ENCODE results near the gene TSPAN9.

TSPAN9 gene

DNA sequence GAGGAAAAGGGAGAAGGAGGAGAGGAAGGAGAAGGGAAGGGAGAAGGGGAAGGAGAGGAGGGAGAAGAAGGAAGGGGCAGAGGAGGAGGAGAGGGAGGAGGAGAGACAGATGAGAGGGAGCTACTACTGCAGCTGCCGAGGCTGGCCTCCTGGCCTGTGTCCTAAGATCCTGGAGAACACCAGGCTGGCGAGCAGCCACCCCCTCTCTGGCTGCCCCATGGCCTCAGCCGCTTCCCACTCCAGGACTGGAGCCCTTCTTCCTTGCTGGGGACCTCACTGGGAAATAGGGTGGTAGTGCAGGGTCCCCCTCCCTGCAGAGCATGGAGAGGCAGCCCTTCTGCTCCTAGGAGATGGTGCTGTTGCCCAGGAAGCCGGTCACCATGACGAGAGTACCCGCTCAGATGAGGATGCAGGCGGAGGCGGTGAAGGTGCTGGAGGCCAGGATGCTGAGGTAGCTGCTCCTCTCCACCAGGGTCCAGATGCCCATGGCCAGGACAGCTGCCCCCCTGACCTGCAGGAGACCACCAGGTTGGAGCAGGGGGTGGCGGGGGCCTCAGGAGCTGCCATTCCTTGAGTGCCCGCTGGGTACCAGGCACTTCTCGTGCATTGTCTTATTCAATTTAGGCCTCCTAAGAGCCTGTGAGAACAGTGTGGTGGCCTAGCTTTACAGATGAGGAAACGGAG, 246.0 kb downstream of the TSPAN9 start:
- H3K9me3 Mint-ChIP-seq = no peaks in the 10 kb centered on the region
- H3K27ac Mint-ChIP-seq = no peak overlapping the region
- no peak for ATAC-seq (replicated peaks)
- no peak overlapping the region for H3K4me3 Mint-ChIP-seq
- H3K27me3 Mint-ChIP-seq = peaks cover 26 to 34% of the 10 kb centered on the region in 2 donors
- no peaks in the 10 kb centered on the region for H3K36me3 Mint-ChIP-seq
- H3K4me1 Mint-ChIP-seq = no peaks in the 10 kb centered on the region
- no peak for DNase-seq

DNA sequence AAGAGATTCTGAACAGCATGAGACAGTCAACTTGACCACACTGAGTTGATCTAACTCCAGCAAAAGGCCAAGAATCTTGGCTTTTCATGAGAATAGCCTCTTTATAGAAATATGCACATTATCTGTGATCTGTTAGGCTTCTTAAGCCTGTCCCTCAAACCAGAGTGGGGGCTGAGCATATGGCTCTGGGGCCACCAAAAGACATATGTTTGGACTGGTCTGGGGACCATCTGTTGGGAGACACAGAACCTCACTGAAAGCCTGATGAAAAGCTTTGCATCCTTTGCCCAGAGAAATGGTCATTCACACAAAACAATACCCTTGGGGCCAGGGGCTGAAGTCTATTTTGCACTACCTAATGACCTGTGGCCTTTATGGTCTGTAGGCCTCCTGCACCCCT, 248.6 kb downstream of the TSPAN9 start:
- ATAC-seq (replicated peaks) (no peak), DNase-seq (no peak)
- Mint-ChIP-seq H3K27ac (no peak overlapping the region), H3K9me3 (peaks cover 0 to 2% of the 10 kb centered on the region in 2 donors), H3K27me3 (peaks cover 24 to 26% of the 10 kb centered on the region in 2 donors), H3K4me3 (no peak overlapping the region), H3K4me1 (no peaks in the 10 kb centered on the region), H3K36me3 (no peaks in the 10 kb centered on the region)

DNA sequence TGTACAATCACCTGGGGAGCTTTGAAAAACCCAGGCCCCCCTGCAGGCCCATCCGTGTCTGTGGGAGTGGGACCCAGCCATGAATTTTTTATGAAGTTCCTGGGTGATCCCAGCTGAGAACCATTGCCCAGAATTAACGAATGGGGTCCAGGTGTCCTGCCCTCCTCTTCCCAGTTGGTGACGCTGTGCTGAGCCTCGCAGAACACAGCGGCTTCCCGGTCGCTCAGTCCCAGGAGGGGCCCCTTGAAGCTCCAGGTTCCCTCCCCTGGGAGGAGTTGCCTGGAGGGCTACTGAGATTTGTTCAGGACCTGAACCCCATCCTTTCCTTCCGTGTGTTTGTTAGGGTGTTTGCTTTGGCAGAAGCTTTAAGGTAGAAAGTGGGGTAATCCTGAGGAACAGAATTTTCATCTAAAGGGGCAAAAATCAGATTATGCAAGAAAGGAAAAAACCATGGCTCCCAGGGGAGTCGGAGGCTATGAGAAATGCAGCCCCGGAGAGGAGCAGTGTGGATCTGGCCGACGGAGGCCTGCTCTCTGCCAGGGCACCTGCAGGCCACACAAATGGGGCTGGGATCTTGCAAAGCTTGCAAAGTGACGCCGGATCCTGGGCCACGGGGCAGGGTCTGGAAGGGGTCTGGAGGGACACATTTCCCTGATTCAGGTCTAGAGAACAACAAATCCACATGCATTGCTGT, 249.1 kb downstream of the TSPAN9 start:
- ATAC-seq (replicated peaks) = no peak
- H3K4me3 Mint-ChIP-seq = no peak overlapping the region
- H3K9me3 Mint-ChIP-seq = peaks cover 0 to 2% of the 10 kb centered on the region in 2 donors
- peaks cover 23 to 25% of the 10 kb centered on the region in 2 donors for H3K27me3 Mint-ChIP-seq
- H3K36me3 Mint-ChIP-seq = no peaks in the 10 kb centered on the region
- DNase-seq = no peak
- no peak overlapping the region for H3K27ac Mint-ChIP-seq
- H3K4me1 Mint-ChIP-seq = no peaks in the 10 kb centered on the region

DNA sequence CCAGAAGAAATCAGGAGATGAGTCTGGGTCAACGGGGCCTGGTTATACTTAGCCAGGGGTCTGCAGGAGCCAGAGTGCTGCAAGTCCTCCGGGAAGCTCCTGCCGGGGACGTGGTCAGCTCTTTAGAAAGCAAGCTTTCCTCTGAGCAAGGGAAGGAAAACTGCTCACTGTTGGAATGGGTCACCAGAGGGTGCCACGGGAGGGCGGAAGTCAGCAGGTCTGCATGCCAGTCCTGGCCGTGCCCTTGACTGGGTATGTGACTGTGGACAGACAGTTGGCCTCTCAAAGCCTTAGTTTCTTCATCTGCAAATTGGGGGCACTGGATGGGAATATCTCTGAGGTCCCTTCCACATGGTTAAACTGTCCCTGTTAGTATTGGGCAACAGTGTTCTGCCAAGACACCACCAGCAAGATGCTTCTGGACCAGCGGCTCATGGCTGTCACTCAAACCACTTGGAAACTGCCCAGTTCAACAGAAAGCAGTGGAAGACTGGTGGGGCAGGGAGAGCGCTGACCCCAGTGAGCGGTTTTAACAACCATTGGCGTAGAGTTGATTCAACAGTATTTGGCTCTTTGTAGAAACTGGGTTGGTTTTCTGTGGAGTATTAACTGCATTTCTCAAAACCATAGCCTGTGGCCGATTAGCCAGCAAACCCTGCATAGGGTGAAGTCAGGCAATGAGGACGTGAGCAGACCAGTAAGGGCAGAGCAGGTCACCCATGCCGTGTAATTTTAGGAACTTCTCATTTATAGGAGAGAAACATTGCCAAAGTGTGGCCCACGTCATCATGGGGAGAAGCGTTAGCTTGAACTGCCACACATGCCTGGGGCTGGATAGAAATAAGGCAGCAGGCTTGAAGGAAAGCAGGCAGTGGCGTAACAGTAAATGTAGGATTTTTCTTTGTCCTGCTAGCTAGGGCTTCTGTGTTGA, 249.9 kb downstream of the TSPAN9 start:
- H3K27me3 Mint-ChIP-seq = peaks cover 23 to 25% of the 10 kb centered on the region in 2 donors

DNA sequence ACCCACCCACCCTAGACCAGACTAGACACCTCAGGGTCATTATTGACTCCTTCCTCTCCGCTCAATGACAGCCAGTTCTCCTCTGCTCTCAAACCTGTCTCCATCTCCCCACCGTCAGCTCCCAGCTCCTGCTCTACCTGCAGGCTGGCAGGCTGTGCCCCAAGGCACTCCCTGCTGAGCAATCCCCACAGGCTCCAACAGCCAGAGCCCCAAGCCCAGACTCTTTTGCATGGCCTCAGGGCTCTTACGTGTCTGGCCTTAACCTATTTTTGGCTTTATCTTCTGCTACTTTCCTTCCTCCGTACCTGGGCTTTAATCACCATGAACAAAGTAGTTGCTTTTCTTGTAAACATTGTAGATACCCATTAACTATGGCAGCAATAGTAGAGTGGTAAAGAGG, 250.9 kb downstream of the TSPAN9 start:
- Mint-ChIP-seq H3K9me3 (peaks cover 0 to 2% of the 10 kb centered on the region in 2 donors), H3K4me1 (no peaks in the 10 kb centered on the region), H3K4me3 (no peak overlapping the region), H3K27ac (no peak overlapping the region), H3K27me3 (peaks cover 18 to 21% of the 10 kb centered on the region in 2 donors), H3K36me3 (no peaks in the 10 kb centered on the region)
- DNase-seq = no peak
- ATAC-seq (replicated peaks) = no peak

More for the DNA sequence above, 249.9 kb downstream of the TSPAN9 start:
- Mint-ChIP-seq H3K9me3 (peaks cover 0 to 2% of the 10 kb centered on the region in 2 donors), H3K4me3 (no peak overlapping the region), H3K36me3 (no peaks in the 10 kb centered on the region), H3K27ac (no peak overlapping the region), H3K4me1 (no peaks in the 10 kb centered on the region)
- DNase-seq (no peak), ATAC-seq (replicated peaks) (no peak)

DNA sequence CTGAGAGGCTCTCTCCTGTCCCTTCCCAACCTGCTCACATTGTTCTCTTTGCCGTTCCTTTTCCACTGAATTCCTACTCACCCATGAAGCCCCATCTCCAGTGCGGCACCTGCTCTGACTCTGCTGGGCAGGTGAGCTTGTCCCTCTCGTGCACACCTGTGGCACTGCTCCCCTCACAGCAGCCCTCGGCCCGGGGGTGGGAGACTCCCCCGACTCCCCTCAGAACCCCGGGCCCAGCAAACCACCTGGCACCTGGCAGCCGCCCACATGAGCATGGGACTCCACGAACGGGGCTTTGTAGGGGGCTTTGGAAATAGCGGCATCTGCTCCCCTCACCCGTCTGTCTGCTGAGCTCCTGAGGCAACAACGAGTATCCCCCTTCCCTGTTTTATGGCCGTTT, 251.4 kb downstream of the TSPAN9 start:
- peaks cover 15 to 23% of the 10 kb centered on the region in 2 donors for H3K27me3 Mint-ChIP-seq
- DNase-seq (no peak), ATAC-seq (replicated peaks) (no peak)
- no peaks in the 10 kb centered on the region for H3K4me1 Mint-ChIP-seq
- no peak overlapping the region for H3K4me3 Mint-ChIP-seq
- H3K9me3 Mint-ChIP-seq = peaks cover 0 to 2% of the 10 kb centered on the region in 2 donors
- H3K27ac Mint-ChIP-seq = no peak overlapping the region
- no peaks in the 10 kb centered on the region for H3K36me3 Mint-ChIP-seq

DNA sequence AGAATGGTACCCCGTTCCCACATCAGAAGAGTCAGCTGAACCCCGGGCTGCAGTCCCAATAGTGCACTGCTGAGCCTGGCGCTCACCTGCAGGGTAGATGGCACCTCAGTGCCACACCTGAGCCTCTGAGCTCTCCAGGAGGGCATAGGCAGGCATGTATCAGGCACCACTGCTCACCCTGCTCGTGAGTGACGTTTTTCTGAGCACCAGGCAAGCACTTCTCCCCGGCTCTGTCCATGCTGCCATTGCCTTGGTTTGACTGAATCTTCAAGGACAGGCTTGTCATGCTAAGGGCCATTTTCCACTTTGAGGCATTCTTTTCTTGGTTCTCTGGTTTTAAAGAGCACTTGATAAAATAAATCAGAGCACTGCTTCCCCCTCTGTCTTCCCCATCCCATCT, 252.2 kb downstream of the TSPAN9 start:
- Mint-ChIP-seq H3K9me3 (peaks cover 0 to 2% of the 10 kb centered on the region in 2 donors), H3K4me3 (no peak overlapping the region), H3K4me1 (no peaks in the 10 kb centered on the region), H3K27me3 (peaks cover 19% of the 10 kb centered on the region in 2 donors), H3K27ac (no peak overlapping the region), H3K36me3 (no peaks in the 10 kb centered on the region)
- DNase-seq (no peak), ATAC-seq (replicated peaks) (no peak)

DNA sequence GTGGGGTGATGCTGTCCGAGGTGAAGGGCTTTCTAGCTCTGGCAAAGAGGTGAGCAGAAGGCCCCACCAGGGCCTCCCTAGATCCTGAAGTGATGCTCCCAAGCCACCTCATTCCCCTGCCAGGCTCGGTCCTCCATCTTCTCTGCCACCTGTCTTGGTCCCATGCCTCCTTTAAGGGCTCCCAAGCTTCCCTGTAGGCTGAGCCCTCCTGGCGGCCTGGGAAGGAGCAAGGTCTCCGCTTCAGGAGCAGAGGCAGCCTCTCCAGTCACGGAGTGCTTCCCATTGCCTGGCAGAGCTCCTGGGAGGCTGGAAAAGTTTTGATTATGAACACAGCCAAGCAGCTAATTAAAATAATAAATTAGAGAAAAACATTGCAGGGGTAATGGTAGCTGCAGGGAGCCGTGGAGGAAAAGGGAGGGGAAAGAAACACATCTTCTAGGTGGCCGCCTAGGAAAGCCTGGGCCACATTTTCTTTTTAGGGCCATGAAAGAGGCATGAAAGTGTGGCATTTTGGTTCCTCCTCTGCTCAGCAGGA, 253.9 kb downstream of the TSPAN9 start:
- Mint-ChIP-seq H3K27me3 (peaks cover 24 to 34% of the 10 kb centered on the region in 2 donors), H3K4me1 (no peaks in the 10 kb centered on the region), H3K9me3 (peaks cover 0 to 2% of the 10 kb centered on the region in 2 donors), H3K27ac (no peak overlapping the region), H3K36me3 (no peaks in the 10 kb centered on the region), H3K4me3 (no peak overlapping the region)
- ATAC-seq (replicated peaks) = no peak
- DNase-seq = no peak

DNA sequence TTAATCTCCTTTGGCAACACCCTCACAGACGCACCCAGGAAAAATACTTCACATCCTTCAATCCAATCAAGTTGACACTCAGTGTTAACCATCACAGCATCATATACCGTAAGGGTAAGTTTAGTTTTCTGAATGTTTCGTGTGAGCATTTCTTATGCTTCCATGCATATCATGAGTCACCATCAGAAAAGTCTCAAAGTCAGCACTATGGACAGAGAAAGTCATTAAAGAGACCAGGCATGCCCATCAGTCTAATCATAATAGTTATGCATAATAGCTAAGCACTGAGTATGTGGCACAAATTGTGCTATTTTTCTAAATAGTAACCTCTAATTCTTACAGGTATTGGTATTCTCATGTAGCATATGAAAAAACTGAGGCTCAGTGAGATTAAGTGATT, 255.0 kb downstream of the TSPAN9 start:
- peaks cover 18 to 36% of the 10 kb centered on the region in 2 donors for H3K27me3 Mint-ChIP-seq
- H3K9me3 Mint-ChIP-seq = peaks cover 0 to 2% of the 10 kb centered on the region in 2 donors
- DNase-seq (no peak), ATAC-seq (replicated peaks) (no peak)
- H3K27ac Mint-ChIP-seq = no peak overlapping the region
- no peaks in the 10 kb centered on the region for H3K4me1 Mint-ChIP-seq
- H3K4me3 Mint-ChIP-seq = no peak overlapping the region
- no peaks in the 10 kb centered on the region for H3K36me3 Mint-ChIP-seq

DNA sequence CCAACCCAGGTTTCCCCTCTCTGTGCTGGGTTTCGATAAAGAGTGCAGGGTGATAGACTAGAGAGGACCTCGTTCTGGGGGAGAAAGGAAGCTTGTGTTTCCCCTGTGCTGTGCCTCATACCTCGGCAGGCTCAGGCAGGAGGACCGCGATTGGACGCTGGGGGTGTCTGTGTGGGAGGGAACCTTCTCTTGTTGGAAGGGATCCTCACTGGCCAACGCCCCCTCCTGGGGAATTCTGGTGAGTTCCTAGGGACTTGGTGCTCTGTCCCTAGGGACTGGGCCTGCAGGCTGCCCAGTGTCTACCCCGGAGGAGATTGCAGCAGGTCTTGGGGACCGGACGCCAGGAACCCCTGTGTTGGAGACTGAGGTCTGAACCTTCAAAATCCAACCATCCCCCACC, 256.4 kb downstream of the TSPAN9 start:
- Mint-ChIP-seq H3K9me3 (peaks cover 0 to 2% of the 10 kb centered on the region in 2 donors), H3K4me3 (no peak overlapping the region), H3K36me3 (no peaks in the 10 kb centered on the region), H3K27ac (no peak overlapping the region), H3K4me1 (no peaks in the 10 kb centered on the region), H3K27me3 (peaks cover 15 to 37% of the 10 kb centered on the region in 2 donors)
- ATAC-seq (replicated peaks) (no peak), DNase-seq (no peak)

DNA sequence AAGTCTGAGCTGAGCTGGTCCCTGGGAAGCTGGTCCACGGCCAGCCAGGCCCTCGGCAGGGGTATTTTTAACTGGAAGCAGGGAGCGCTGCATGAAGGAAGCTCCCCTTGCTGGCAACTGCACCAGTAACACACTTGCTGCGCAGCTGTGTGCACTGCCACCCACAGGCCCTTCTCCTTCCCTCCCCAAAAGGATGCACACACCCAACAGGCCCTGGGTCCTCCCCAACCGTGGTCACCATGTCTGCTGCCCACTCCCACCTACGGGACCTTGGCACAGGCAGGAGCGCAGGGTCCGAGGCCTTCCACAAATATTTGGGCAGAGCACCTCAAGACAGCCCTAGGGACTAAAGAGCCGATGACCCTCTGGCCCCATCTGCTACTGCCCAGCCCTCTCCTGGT, 256.8 kb downstream of the TSPAN9 start:
- no peak overlapping the region for H3K27ac Mint-ChIP-seq
- H3K9me3 Mint-ChIP-seq = peaks cover 0 to 2% of the 10 kb centered on the region in 2 donors
- no peak for ATAC-seq (replicated peaks)
- H3K4me3 Mint-ChIP-seq = no peak overlapping the region
- H3K4me1 Mint-ChIP-seq = no peaks in the 10 kb centered on the region
- H3K27me3 Mint-ChIP-seq = peaks cover 15 to 34% of the 10 kb centered on the region in 2 donors
- no peaks in the 10 kb centered on the region for H3K36me3 Mint-ChIP-seq
- no peak for DNase-seq

DNA sequence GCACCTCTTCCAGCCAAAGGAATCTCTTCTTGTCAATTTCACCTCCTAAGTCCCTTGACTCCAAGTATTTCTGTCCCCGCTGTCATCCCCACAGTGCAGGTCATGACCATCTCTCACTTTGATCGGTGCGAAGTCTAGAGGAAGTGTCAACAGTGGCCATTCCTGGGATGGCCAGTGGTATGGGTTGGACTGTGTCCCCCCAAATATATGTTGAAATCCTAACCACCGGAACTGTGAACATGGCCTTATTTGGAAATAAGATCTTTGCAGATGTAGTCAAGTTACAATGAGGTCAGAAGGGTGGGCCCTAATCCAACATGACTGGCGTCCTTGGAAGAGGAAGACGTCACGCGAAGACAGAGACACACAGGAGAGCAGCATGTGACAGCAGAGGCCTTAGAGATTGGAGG, 257.9 kb downstream of the TSPAN9 start:
- no peak overlapping the region for H3K27ac Mint-ChIP-seq
- peaks cover 0 to 2% of the 10 kb centered on the region in 2 donors for H3K9me3 Mint-ChIP-seq
- ATAC-seq (replicated peaks) (no peak), DNase-seq (no peak)
- no peaks in the 10 kb centered on the region for H3K4me1 Mint-ChIP-seq
- peaks cover 15 to 31% of the 10 kb centered on the region in 2 donors for H3K27me3 Mint-ChIP-seq
- no peak overlapping the region for H3K4me3 Mint-ChIP-seq
- H3K36me3 Mint-ChIP-seq = no peaks in the 10 kb centered on the region
